B cell (primary cell): ENCODE measurements around the gene PARP3. TPM values are rescaled to one million over a fixed set of nuclear protein-coding genes. Genes with fewer than 3 reads are reported as not detected.

Source experiments
- ATAC-seq: fragments of 200-7000 bp; cut with Tn5 transposase; one replicate; pipeline ENCODE4 v1.10.0; 2021; ENCODE audit warnings: low read depth, mild to moderate bottlenecking, moderate number of reproducible peaks, moderate library complexity
- CTCF ChIA-PET: fragments of 350-600 bp; sonication (Branson Sonifier 250); formaldehyde crosslinking; loops from one replicate; lab custom pipeline; 2021; ENCODE audit warnings: antibody characterized with exemption, inconsistent platforms; lab: Charles Lee
- POLR2A ChIA-PET: fragments of 350-600 bp; sonication (Branson Sonifier 250); formaldehyde crosslinking; loops from one replicate; lab custom pipeline; 2021; ENCODE audit warnings: antibody characterized with exemption; lab: Charles Lee
- DNase-seq: peaks from one replicate; pipeline ENCODE4 v3.0.0; 2013
- H2AFZ ChIP-seq: 2 replicates; pipeline ENCODE4 v1.6.1; 2012; ENCODE audit warnings: mild to moderate bottlenecking, low read depth, low read length; ENCODE audit not compliant: insufficient read depth, poor library complexity, severe bottlenecking
- H3K27ac ChIP-seq, 2 donors: 1 replicate in 1 of 2; 2 replicates in 1 of 2; pipeline ENCODE4 v1.5.1; 2012 to 2013; ENCODE audit warnings: low read length in 2 of 2, mild to moderate bottlenecking in 2 of 2, moderate library complexity in 1 of 2
- H3K27me3 ChIP-seq, 4 experiments: fragments of 200-600 bp in 1 of 4; sonication (generic) in 1 of 4; replicated peaks in 1 of 4; 1 replicate in 2 of 4; 2 replicates in 2 of 4; pipeline versions ENCODE4 v1.6.1 to v1.7.0; 2013 to 2016; ENCODE audit warnings: low read length in 3 of 4, mild to moderate bottlenecking in 2 of 4, mixed read lengths in 1 of 4, moderate library complexity in 1 of 4; ENCODE audit not compliant: insufficient read depth in 4 of 4, control insufficient read depth in 3 of 4; ENCODE audit errors: control extremely low read depth in 1 of 4
- H3K36me3 ChIP-seq, 2 experiments: replicated peaks in 1 of 2; 1 replicate in 1 of 2; 2 replicates in 1 of 2; pipeline versions ENCODE4 v1.6.1 to v1.7.1; 2013; ENCODE audit warnings: low read length in 1 of 2; ENCODE audit not compliant: insufficient read depth in 2 of 2, control insufficient read depth in 1 of 2; ENCODE audit errors: control extremely low read depth in 1 of 2, extremely low read depth in 1 of 2
- H3K4me1 ChIP-seq, 2 donors: fragments of 200-600 bp in 1 of 2; sonication (generic) in 1 of 2; 1 replicate in 1 of 2; 2 replicates in 1 of 2; pipeline versions ENCODE4 v1.5.1 to v1.6.1; 2013 to 2017; ENCODE audit warnings: low read length in 2 of 2; ENCODE audit not compliant: control insufficient read depth in 2 of 2, insufficient read depth in 2 of 2
- H3K4me2 ChIP-seq: replicated peaks from 2 replicates; pipeline ENCODE3; 2012; ENCODE audit warnings: mild to moderate bottlenecking, low read depth, low read length; ENCODE audit not compliant: poor library complexity, severe bottlenecking
- H3K4me3 ChIP-seq, 5 experiments: fragments of 200-600 bp in 1 of 5; sonication (generic) in 1 of 5; 1 replicate in 3 of 5; 2 replicates in 2 of 5; pipeline versions ENCODE4 v1.5.1 to v1.7.0; 2011 to 2016; ENCODE audit warnings: low read length in 4 of 5, mild to moderate bottlenecking in 4 of 5, low read depth in 2 of 5, control low read depth in 1 of 5, moderate library complexity in 1 of 5; ENCODE audit not compliant: insufficient read depth in 1 of 5; ENCODE audit errors: control extremely low read depth in 1 of 5, extremely low read depth in 1 of 5
- H3K79me2 ChIP-seq: fragments of 200-600 bp; sonication (generic); one replicate; pipeline ENCODE4 v1.6.0; 2016; ENCODE audit warnings: low read length; ENCODE audit not compliant: control insufficient read depth, insufficient read depth
- H3K9ac ChIP-seq: fragments of 200-600 bp; sonication (generic); 2 replicates; pipeline ENCODE4 v1.6.1; 2017; ENCODE audit warnings: mild to moderate bottlenecking, low read length, moderate library complexity
- H3K9me3 ChIP-seq, 3 donors: one replicate each; pipeline versions ENCODE4 v1.6.1 to v1.7.1; 2013; ENCODE audit warnings: low read length in 2 of 3; ENCODE audit not compliant: control insufficient read depth in 2 of 3, insufficient read depth in 1 of 3; ENCODE audit errors: control extremely low read depth in 1 of 3
- H4K20me1 ChIP-seq: 2 replicates; pipeline ENCODE4 v1.6.0; 2012; ENCODE audit warnings: mild to moderate bottlenecking, low read length; ENCODE audit not compliant: insufficient read depth, control insufficient read depth, poor library complexity, severe bottlenecking
- H3K27ac Mint-ChIP-seq: one replicate; pipeline ENCODE4 v1.8.0; 2021; ENCODE audit warnings: mixed read lengths
- H3K27me3 Mint-ChIP-seq: one replicate; pipeline ENCODE4 v1.8.0; 2021; ENCODE audit warnings: mixed read lengths
- H3K4me1 Mint-ChIP-seq: one replicate; pipeline ENCODE4 v1.8.0; 2021; ENCODE audit warnings: mixed read lengths
- H3K4me3 Mint-ChIP-seq: one replicate; pipeline ENCODE4 v1.8.0; 2021; ENCODE audit warnings: mixed read lengths
- H3K9me3 Mint-ChIP-seq: one replicate; pipeline ENCODE4 v1.8.0; 2022; ENCODE audit warnings: mixed read lengths; ENCODE audit not compliant: insufficient read depth
- EZH2 ChIP-seq: IDR thresholded peaks from 2 replicates; pipeline ENCODE4 v1.6.1; 2012; ENCODE audit warnings: borderline replicate concordance, low read depth, mild to moderate bottlenecking, moderate library complexity, low read length; ENCODE audit not compliant: insufficient read depth, poor library complexity, severe bottlenecking
- WGBS: methylation state at CpG from one replicate; pipeline ENCODE4 v1.1.5; 2013; ENCODE audit warnings: missing lambda C conversion rate; ENCODE audit not compliant: insufficient coverage; 5-methylcytosine and 5-hydroxymethylcytosine counted together
- intact Hi-C: fragments of 100-400 bp; cut with micrococcal nuclease; formaldehyde crosslinking; loops from one replicate; pipeline ENCODE4 v1.10.0; 2022
- polyA plus RNA-seq: library from polyadenylated mRNA; depleted of rRNA; stranded (reverse); fragments of >200 nt; gene quantifications from 2 replicates; pipeline ENCODE4 v1.2.3, GENCODE V29; 2012
- total RNA-seq, 2 donors: library from RNA; stranded (reverse); fragments of 120-200 nt in 1 of 2; gene quantifications; 1 replicate in 1 of 2; 2 replicates in 1 of 2; pipeline versions ENCODE4 v1.2.3 to v1.2.4, GENCODE V29; 2013 to 2022
- TF ChIP-seq, protein P1 (sequence below): fragments of 200-600 bp; IDR thresholded peaks from one replicate; pipeline ENCODE4 v1.8.0; 2022; ENCODE audit warnings: antibody characterized with exemption, mild to moderate bottlenecking

Gene PARP3
- total and polyA plus RNA-seq, 2 donors (not counting 1 experiment from before 2014, with no cell fraction given): 17.7 to 29.7 TPM

DNA sequence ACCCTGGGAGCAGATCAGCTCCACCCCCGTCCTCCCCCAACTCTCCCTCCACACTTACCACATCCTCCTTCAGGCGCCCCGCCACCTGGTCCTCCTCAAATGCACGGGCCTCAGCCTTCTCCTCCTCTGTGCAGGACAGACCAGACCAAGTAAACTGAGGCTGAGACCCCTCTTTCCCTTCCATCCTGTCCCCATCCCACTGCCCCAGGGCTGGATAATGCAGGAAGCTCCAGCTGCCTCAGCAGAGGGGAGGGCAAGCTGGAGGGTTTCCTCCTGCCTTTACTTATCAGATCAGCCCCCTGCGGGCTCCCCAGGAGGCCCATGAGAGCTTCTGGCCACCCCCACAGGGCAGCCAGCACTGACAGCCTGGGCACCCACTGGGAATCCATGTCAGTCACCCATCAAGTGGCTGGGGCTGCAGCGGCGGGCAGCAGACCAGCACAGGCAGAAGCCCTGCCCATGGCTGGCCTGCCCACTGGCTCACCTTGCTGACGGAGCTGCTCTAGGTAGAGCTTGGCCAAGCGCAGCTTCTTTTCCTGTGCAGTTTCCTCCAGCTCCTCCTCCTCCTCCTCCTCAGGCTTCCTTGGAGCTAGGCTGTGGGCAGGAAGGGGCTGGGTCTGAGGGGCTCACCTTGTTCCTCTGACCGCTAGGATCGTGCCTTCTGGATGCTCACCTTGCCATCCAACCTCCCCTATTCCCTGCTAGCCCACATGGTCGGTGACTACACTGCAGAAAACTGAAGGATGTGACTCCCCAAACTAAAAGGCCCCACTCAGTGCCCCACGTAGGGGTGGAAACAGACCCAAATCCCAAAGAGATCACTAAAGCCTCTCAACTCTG, 4.3 kb upstream of the PARP3 start:
- CTCF ChIA-PET: no interaction called here

More for the DNA sequence above, 4.3 kb upstream of the PARP3 start:
- ATAC-seq: no peak
- Histone ChIP-seq H3K79me2 (peaks cover 21% of the 10 kb centered on the region), H4K20me1 (no peaks in the 10 kb centered on the region), H3K27ac (no peak overlapping the region), H3K9ac (no peak overlapping the region), H2AFZ (no peak overlapping the region), H3K4me2 (no peak overlapping the region), H3K36me3 (peaks cover 4 to 65% of the 10 kb centered on the region in 2 experiments), H3K4me1 (peaks cover 16 to 20% of the 10 kb centered on the region in 2 donors), H3K9me3 (no peaks in the 10 kb centered on the region), H3K27me3 (no peaks in the 10 kb centered on the region), H3K4me3 (no peak overlapping the region)
- WGBS: 93% methylated on average over 11 of the region's 13 CpGs
- DNase-seq: no peak
- TF ChIP-seq EZH2: no peak
- TF ChIP-seq, protein P1, sequence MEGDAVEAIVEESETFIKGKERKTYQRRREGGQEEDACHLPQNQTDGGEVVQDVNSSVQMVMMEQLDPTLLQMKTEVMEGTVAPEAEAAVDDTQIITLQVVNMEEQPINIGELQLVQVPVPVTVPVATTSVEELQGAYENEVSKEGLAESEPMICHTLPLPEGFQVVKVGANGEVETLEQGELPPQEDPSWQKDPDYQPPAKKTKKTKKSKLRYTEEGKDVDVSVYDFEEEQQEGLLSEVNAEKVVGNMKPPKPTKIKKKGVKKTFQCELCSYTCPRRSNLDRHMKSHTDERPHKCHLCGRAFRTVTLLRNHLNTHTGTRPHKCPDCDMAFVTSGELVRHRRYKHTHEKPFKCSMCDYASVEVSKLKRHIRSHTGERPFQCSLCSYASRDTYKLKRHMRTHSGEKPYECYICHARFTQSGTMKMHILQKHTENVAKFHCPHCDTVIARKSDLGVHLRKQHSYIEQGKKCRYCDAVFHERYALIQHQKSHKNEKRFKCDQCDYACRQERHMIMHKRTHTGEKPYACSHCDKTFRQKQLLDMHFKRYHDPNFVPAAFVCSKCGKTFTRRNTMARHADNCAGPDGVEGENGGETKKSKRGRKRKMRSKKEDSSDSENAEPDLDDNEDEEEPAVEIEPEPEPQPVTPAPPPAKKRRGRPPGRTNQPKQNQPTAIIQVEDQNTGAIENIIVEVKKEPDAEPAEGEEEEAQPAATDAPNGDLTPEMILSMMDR: no peak
- H3K27me3 Mint-ChIP-seq: no peaks in the 10 kb centered on the region
- peaks cover 32% of the 10 kb centered on the region for H3K4me1 Mint-ChIP-seq
- no peak overlapping the region for H3K27ac Mint-ChIP-seq
- no peak overlapping the region for H3K4me3 Mint-ChIP-seq
- intact Hi-C loops: no loop called here
- POLR2A ChIA-PET: no interaction called here
- H3K9me3 Mint-ChIP-seq: no peaks in the 10 kb centered on the region
